WTC11 (cell line): ENCODE results near the gene MPV17L. TPM values are rescaled to one million over a fixed set of nuclear protein-coding genes. Genes with fewer than 3 reads are reported as not detected.

Experiments
- ATAC-seq: fragments of 200-7000 bp; cut with Tn5 transposase; 2 replicates; pipeline ENCODE4 v1.10.0; 2021; ENCODE audit warnings: mild to moderate bottlenecking, moderate library complexity
- CTCF ChIA-PET: fragments of 300-600 bp; sonication (Branson Sonifier 250); formaldehyde crosslinking; loops from one replicate; lab custom pipeline; 2021; ENCODE audit warnings: antibody characterized with exemption; lab: Charles Lee
- POLR2A ChIA-PET: fragments of 350-600 bp; sonication (Branson Sonifier 250); formaldehyde crosslinking; loops from one replicate; lab custom pipeline; 2021; ENCODE audit warnings: antibody characterized with exemption; lab: Charles Lee
- DNase-seq: peaks from one replicate; pipeline ENCODE4 v3.0.0; 2021; ENCODE audit warnings: low spot score
- H3K27ac Mint-ChIP-seq: 2 replicates; pipeline ENCODE4 v1.8.0; 2021; ENCODE audit warnings: mixed read lengths
- H3K27me3 Mint-ChIP-seq: 2 replicates; pipeline ENCODE4 v1.8.0; 2021; ENCODE audit warnings: low read depth, mild to moderate bottlenecking, moderate library complexity, mixed read lengths
- H3K36me3 Mint-ChIP-seq: 2 replicates; pipeline ENCODE4 v1.8.0; 2021; ENCODE audit warnings: mixed read lengths
- H3K4me1 Mint-ChIP-seq: 2 replicates; pipeline ENCODE4 v1.8.0; 2022; ENCODE audit warnings: mixed read lengths
- H3K4me3 Mint-ChIP-seq: 2 replicates; pipeline ENCODE4 v1.8.0; 2021; ENCODE audit warnings: mild to moderate bottlenecking, moderate library complexity, mixed read lengths
- H3K9me3 Mint-ChIP-seq: 2 replicates; pipeline ENCODE4 v1.8.0; 2021; ENCODE audit warnings: mixed read lengths
- CBFB ChIP-seq: sonication (generic); formaldehyde crosslinking; IDR thresholded peaks from 2 replicates; pipeline ENCODE4 v1.8.1; 2022; ENCODE audit warnings: mild to moderate bottlenecking, low read depth, missing genetic modification reagents
- CDX4 ChIP-seq: fragments of 250-450 bp; sonication (Bioruptor Pico); IDR thresholded peaks from 2 replicates; pipeline ENCODE4 v1.9.0; 2021; ENCODE audit warnings: moderate library complexity, mild to moderate bottlenecking, inconsistent platforms, borderline replicate concordance
- ETV6 ChIP-seq: sonication (generic); formaldehyde crosslinking; IDR thresholded peaks from 2 replicates; pipeline ENCODE4 v1.8.1; 2022; ENCODE audit warnings: mild to moderate bottlenecking, missing genetic modification reagents
- FOXP1 ChIP-seq: sonication (generic); formaldehyde crosslinking; IDR thresholded peaks from 2 replicates; pipeline ENCODE4 v1.8.0; 2022; ENCODE audit warnings: missing genetic modification reagents, mild to moderate bottlenecking, moderate library complexity, borderline replicate concordance
- FOXP4 ChIP-seq: sonication (generic); formaldehyde crosslinking; IDR thresholded peaks from 2 replicates; pipeline ENCODE4 v1.8.0; 2022; ENCODE audit warnings: mild to moderate bottlenecking, missing genetic modification reagents
- HMGA2 ChIP-seq: fragments of 250-450 bp; sonication (Bioruptor Pico); IDR thresholded peaks from 2 replicates; pipeline ENCODE4 v1.4.0; 2021; ENCODE audit warnings: mild to moderate bottlenecking, moderate library complexity
- KAT7 ChIP-seq: sonication (generic); formaldehyde crosslinking; IDR thresholded peaks from 2 replicates; pipeline ENCODE4 v1.8.1; 2023; ENCODE audit warnings: missing genetic modification reagents, mild to moderate bottlenecking, borderline replicate concordance
- MYBL2 ChIP-seq: sonication (generic); formaldehyde crosslinking; IDR thresholded peaks from 2 replicates; pipeline ENCODE4 v1.8.1; 2023; ENCODE audit warnings: mild to moderate bottlenecking, moderate library complexity, missing genetic modification reagents
- NFE2L1 ChIP-seq: sonication (generic); formaldehyde crosslinking; IDR thresholded peaks from 2 replicates; pipeline ENCODE4 v1.8.1; 2023; ENCODE audit warnings: missing genetic modification reagents
- NR2C2 ChIP-seq: sonication (generic); formaldehyde crosslinking; IDR thresholded peaks from 2 replicates; pipeline ENCODE4 v1.8.0; 2022; ENCODE audit warnings: mild to moderate bottlenecking, missing genetic modification reagents
- NR3C1 ChIP-seq: sonication (generic); formaldehyde crosslinking; conservative IDR thresholded peaks from 2 replicates; pipeline ENCODE4 v1.8.1; 2023; ENCODE audit warnings: low read depth, mild to moderate bottlenecking, missing genetic modification reagents
- OVOL2 ChIP-seq: fragments of 250-450 bp; sonication (Bioruptor Pico); IDR thresholded peaks from 2 replicates; pipeline ENCODE4 v1.9.0; 2021; ENCODE audit warnings: mild to moderate bottlenecking, borderline replicate concordance
- RORB ChIP-seq: fragments of 250-450 bp; sonication (Bioruptor Pico); IDR thresholded peaks from 2 replicates; pipeline ENCODE4 v1.9.0; 2021; ENCODE audit warnings: mild to moderate bottlenecking
- TEAD1 ChIP-seq: sonication (generic); formaldehyde crosslinking; IDR thresholded peaks from 2 replicates; pipeline ENCODE4 v1.8.0; 2022; ENCODE audit warnings: mild to moderate bottlenecking, missing genetic modification reagents
- TP53 ChIP-seq: sonication (generic); formaldehyde crosslinking; IDR thresholded peaks from 2 replicates; pipeline ENCODE4 v1.8.1; 2023; ENCODE audit warnings: mild to moderate bottlenecking, missing genetic modification reagents
- USF2 ChIP-seq: sonication (generic); formaldehyde crosslinking; IDR thresholded peaks from 2 replicates; pipeline ENCODE4 v1.8.1; 2023; ENCODE audit warnings: mild to moderate bottlenecking, missing genetic modification reagents, moderate library complexity
- ZBTB43 ChIP-seq: sonication (generic); formaldehyde crosslinking; IDR thresholded peaks from 2 replicates; pipeline ENCODE4 v1.8.1; 2023; ENCODE audit warnings: mild to moderate bottlenecking, missing genetic modification reagents
- ZNF121 ChIP-seq: sonication (generic); formaldehyde crosslinking; IDR thresholded peaks from 2 replicates; pipeline ENCODE4 v1.8.0; 2023; ENCODE audit warnings: missing genetic modification reagents
- ZNF317 ChIP-seq: sonication (generic); formaldehyde crosslinking; IDR thresholded peaks from 2 replicates; pipeline ENCODE4 v1.8.1; 2023; ENCODE audit warnings: low read depth, mild to moderate bottlenecking, moderate library complexity, missing genetic modification reagents, borderline replicate concordance
- ZNF423 ChIP-seq: fragments of 250-450 bp; sonication (Bioruptor Pico); IDR thresholded peaks from 2 replicates; pipeline ENCODE4 v2.1.2; 2022; ENCODE audit warnings: mild to moderate bottlenecking, moderate library complexity
- ZNF671 ChIP-seq: fragments of 250-450 bp; sonication (Bioruptor Pico); IDR thresholded peaks from 2 replicates; pipeline ENCODE4 v1.8.0; 2021; ENCODE audit warnings: mild to moderate bottlenecking
- total RNA-seq: library from RNA; stranded (reverse); gene quantifications from 3 replicates; pipeline ENCODE4 v1.2.3, GENCODE V29; 2021
- TF ChIP-seq, protein P1 (sequence below): sonication (generic); formaldehyde crosslinking; IDR thresholded peaks from 2 replicates; pipeline ENCODE4 v1.8.1; 2022; ENCODE audit warnings: mild to moderate bottlenecking, moderate library complexity, missing genetic modification reagents
- TF ChIP-seq, protein P2 (sequence below): fragments of 250-450 bp; sonication (Bioruptor Pico); IDR thresholded peaks from 2 replicates; pipeline ENCODE4 v1.9.0; 2021; ENCODE audit warnings: mild to moderate bottlenecking
- TF ChIP-seq, protein P3 (sequence below): sonication (generic); formaldehyde crosslinking; IDR thresholded peaks from 2 replicates; pipeline ENCODE4 v1.8.1; 2022; ENCODE audit warnings: low read depth, mild to moderate bottlenecking, moderate library complexity, missing genetic modification reagents, borderline replicate concordance
- TF ChIP-seq, protein P4 (sequence below): fragments of 250-450 bp; sonication (Bioruptor Pico); IDR thresholded peaks from 2 replicates; pipeline ENCODE4 v1.9.0; 2021; ENCODE audit warnings: mild to moderate bottlenecking

The MPV17L gene
- total RNA-seq, 1 experiment from 2014 or later: 5.4 TPM

DNA sequence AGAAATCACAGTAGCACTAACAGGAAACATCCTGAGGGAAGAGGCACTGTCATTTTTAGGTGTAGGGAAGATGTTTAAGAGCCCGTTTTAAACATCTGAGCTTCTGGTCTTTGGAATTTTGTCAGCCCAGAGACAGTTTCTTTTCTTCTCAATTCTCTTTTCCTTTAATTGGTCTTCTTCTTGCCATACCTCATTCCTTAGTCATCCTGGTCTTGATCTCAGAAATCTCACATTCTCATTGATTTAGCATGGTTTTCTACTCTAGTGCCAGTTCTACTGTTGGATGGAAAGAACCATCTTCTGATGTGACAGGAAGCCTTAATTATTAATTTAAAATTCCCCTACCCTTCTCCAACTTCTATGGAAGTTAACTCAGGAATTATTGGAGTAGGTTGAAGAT, 64.2 kb downstream of the MPV17L start:
- Mint-ChIP-seq H3K36me3 (no peaks in the 10 kb centered on the region), H3K27ac (no peak overlapping the region), H3K4me3 (no peak overlapping the region), H3K9me3 (no peaks in the 10 kb centered on the region), H3K4me1 (no peaks in the 10 kb centered on the region), H3K27me3 (peaks cover 2% of the 10 kb centered on the region; the same call in 1 of the 2 replicates)
- ChIA-PET POLR2A (no interaction called here), CTCF (no interaction called here)
- DNase-seq (no peak), ATAC-seq (no peak)
- no peak for TF ChIP-seq ZNF423
- no peak for TF ChIP-seq NR3C1 (CRISPR knock-in tag)
- TF ChIP-seq KAT7 (CRISPR knock-in tag): no peak
- TF ChIP-seq RORB: no peak
- TF ChIP-seq NR2C2 (CRISPR knock-in tag): no peak
- TF ChIP-seq MYBL2 (CRISPR knock-in tag): no peak
- no peak for TF ChIP-seq HMGA2 (CRISPR knock-in tag)

GRCh38 chr16:15460601-15461000, 65.0 kb downstream of the MPV17L start:
- no peaks in the 10 kb centered on the region for H3K9me3 Mint-ChIP-seq
- ChIA-PET CTCF (interaction anchor here (0.9 kb wide), 1 partner anchor 182 kb away, joined by 3 read pairs; the partner anchor contains the start of gene MARF1), POLR2A (no interaction called here)
- no peaks in the 10 kb centered on the region for H3K36me3 Mint-ChIP-seq
- no peaks in the 10 kb centered on the region for H3K4me1 Mint-ChIP-seq
- H3K27ac Mint-ChIP-seq: no peak overlapping the region
- DNase-seq: no peak
- H3K27me3 Mint-ChIP-seq: peaks cover 2% of the 10 kb centered on the region; the same call in 1 of the 2 replicates
- ATAC-seq: no peak
- H3K4me3 Mint-ChIP-seq: no peak overlapping the region
- TF ChIP-seq ZNF121 (CRISPR knock-in tag) (no peak), TP53 (no peak), ZNF671 (CRISPR knock-in tag) (no peak), NR2C2 (CRISPR knock-in tag) (no peak), CBFB (no peak), CDX4 (no peak), USF2 (CRISPR knock-in tag) (no peak), NFE2L1 (no peak), OVOL2 (CRISPR knock-in tag) (no peak), MYBL2 (CRISPR knock-in tag) (no peak), ZBTB43 (no peak), TEAD1 (CRISPR knock-in tag) (no peak), FOXP1 (no peak), ZNF317 (no peak), FOXP4 (CRISPR knock-in tag) (no peak), ETV6 (no peak)
- TF ChIP-seq, protein P1, sequence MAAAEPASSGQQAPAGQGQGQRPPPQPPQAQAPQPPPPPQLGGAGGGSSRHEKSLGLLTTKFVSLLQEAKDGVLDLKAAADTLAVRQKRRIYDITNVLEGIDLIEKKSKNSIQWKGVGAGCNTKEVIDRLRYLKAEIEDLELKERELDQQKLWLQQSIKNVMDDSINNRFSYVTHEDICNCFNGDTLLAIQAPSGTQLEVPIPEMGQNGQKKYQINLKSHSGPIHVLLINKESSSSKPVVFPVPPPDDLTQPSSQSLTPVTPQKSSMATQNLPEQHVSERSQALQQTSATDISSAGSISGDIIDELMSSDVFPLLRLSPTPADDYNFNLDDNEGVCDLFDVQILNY (CRISPR knock-in tag): no peak
- TF ChIP-seq, protein P2, sequence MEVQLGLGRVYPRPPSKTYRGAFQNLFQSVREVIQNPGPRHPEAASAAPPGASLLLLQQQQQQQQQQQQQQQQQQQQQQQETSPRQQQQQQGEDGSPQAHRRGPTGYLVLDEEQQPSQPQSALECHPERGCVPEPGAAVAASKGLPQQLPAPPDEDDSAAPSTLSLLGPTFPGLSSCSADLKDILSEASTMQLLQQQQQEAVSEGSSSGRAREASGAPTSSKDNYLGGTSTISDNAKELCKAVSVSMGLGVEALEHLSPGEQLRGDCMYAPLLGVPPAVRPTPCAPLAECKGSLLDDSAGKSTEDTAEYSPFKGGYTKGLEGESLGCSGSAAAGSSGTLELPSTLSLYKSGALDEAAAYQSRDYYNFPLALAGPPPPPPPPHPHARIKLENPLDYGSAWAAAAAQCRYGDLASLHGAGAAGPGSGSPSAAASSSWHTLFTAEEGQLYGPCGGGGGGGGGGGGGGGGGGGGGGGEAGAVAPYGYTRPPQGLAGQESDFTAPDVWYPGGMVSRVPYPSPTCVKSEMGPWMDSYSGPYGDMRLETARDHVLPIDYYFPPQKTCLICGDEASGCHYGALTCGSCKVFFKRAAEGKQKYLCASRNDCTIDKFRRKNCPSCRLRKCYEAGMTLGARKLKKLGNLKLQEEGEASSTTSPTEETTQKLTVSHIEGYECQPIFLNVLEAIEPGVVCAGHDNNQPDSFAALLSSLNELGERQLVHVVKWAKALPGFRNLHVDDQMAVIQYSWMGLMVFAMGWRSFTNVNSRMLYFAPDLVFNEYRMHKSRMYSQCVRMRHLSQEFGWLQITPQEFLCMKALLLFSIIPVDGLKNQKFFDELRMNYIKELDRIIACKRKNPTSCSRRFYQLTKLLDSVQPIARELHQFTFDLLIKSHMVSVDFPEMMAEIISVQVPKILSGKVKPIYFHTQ: no peak
- TF ChIP-seq, protein P3, sequence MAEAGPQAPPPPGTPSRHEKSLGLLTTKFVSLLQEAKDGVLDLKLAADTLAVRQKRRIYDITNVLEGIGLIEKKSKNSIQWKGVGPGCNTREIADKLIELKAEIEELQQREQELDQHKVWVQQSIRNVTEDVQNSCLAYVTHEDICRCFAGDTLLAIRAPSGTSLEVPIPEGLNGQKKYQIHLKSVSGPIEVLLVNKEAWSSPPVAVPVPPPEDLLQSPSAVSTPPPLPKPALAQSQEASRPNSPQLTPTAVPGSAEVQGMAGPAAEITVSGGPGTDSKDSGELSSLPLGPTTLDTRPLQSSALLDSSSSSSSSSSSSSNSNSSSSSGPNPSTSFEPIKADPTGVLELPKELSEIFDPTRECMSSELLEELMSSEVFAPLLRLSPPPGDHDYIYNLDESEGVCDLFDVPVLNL (CRISPR knock-in tag): no peak
- TF ChIP-seq, protein P4, sequence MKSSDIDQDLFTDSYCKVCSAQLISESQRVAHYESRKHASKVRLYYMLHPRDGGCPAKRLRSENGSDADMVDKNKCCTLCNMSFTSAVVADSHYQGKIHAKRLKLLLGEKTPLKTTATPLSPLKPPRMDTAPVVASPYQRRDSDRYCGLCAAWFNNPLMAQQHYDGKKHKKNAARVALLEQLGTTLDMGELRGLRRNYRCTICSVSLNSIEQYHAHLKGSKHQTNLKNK (CRISPR knock-in tag): no peak
